ES-I3 (cell line): ENCODE measurements around the gene CSRP2.

ENCODE experiments used
- H3K36me3 ChIP-seq: 2 replicates; pipeline ENCODE4 v1.6.1; 2013; ENCODE audit warnings: mild to moderate bottlenecking, low read length, control low read depth, moderate library complexity; ENCODE audit not compliant: insufficient read depth
- H3K4me1 ChIP-seq: 2 replicates; pipeline ENCODE4 v1.6.1; 2013; ENCODE audit warnings: mild to moderate bottlenecking, control low read depth, low read length; ENCODE audit not compliant: insufficient read depth
- H3K9ac ChIP-seq: 2 replicates; pipeline ENCODE4 v1.6.1; 2013; ENCODE audit warnings: low read depth, mild to moderate bottlenecking, low read length, moderate library complexity
- H3K9me3 ChIP-seq: 2 replicates; pipeline ENCODE4 v1.6.1; 2013; ENCODE audit warnings: mild to moderate bottlenecking, low read length, moderate library complexity; ENCODE audit not compliant: control insufficient read depth, insufficient read depth

CSRP2 gene

DNA sequence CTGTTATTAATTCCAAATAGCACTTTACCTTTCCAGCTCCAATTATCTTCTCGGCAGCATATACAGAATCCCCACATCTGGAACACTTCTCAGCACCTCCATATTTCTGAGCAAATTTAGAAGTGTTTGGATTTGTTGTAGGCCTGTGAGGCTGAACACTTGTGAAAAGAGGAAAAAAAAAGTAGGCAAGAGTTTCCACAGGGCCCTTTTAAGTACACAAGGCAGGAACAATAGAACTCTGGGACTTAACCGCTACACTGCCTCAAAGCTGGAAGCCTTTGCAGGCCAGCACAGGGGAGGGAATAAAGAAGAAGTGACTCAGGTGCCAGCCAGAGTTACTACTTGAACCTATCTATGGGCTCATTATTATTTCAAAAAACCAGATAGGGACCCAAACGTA is 18.6 kb downstream of the CSRP2 start:
- Histone ChIP-seq H3K36me3 (peaks cover 10% of the 10 kb centered on the region; the same call in 1 of the 2 replicates), H3K9me3 (no peaks in the 10 kb centered on the region; the same call in 1 of the 2 replicates), H3K4me1 (peaks cover 18% of the 10 kb centered on the region), H3K9ac (no peak overlapping the region)

DNA sequence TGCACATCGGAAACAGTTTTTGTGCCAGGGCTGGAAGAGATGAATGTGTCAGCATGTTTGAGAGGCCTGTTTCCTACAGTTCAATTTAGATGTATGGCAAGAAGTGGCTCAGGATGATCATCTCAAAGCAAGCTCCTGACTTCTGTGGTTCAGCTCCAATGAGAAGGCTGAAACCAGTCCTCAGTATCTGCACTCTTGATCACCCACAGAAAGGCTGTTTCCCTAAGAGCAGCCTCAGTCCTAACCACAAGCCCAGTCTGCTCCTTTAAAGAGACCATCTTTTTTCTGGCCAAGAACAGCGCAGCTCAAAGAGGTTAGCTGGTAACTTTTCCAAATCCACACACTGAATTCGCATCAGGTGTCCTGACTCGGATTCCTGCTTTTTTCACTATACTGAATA is 19.2 kb downstream of the CSRP2 start:
- Histone ChIP-seq H3K9ac (no peak overlapping the region), H3K4me1 (peaks cover 15% of the 10 kb centered on the region), H3K9me3 (no peaks in the 10 kb centered on the region; the same call in 1 of the 2 replicates), H3K36me3 (peaks cover 11% of the 10 kb centered on the region; the same call in 1 of the 2 replicates)

DNA sequence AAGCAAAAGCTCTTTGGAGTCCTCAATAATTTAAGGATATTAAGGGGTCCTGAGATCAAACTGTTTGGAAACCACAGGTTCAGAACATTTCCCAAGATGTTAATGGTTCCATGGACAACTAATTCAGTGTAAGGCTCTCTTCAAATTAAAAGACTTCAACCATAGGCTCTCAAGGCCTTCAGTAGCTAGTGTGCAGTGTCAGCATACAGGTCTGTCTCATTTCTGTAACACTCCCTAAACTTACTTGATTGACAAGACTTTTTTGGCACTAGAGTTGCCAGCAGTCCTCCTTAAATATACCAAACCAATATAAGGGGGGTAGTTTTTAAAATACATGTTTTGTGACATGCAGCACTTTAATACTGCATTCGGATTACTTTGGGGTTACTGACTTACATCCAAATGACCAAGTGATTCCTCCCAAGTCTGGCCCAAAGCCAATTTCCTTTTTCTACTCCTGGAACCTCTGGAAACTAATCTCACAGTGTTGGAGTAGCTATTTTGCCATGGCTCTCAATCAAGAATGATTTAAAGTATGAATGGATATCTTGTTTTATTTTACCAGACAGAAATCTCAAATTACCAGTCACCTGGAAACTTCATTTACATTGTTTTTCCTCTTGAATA is 22.7 kb downstream of the CSRP2 start:
- Histone ChIP-seq H3K36me3 (peaks cover 11% of the 10 kb centered on the region; the same call in 1 of the 2 replicates), H3K9ac (no peak overlapping the region), H3K4me1 (no peaks in the 10 kb centered on the region), H3K9me3 (no peaks in the 10 kb centered on the region; the same call in 1 of the 2 replicates)

DNA sequence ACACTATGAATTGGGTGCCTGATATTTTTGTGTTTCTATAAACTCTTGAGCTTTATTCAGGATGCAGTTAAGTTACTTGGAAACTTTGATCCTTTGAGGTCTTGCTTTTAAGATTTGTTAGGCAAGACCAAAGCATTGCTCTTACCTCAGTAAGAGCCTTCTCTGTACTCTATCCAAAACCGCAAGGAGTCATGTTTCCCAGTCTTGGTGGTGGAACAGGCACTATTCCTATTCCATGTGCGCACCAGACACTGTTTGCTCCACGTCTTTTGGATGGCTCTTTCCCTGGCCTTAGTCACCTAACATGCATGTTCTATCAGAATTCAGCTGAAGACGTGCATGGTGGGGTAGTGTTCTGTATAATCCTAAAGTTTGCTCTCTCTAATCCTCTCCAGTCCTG is 23.5 kb downstream of the CSRP2 start:
- Histone ChIP-seq H3K9ac (no peak overlapping the region), H3K9me3 (no peaks in the 10 kb centered on the region; the same call in 1 of the 2 replicates), H3K4me1 (no peaks in the 10 kb centered on the region), H3K36me3 (peaks cover 12% of the 10 kb centered on the region; the same call in 1 of the 2 replicates)

DNA sequence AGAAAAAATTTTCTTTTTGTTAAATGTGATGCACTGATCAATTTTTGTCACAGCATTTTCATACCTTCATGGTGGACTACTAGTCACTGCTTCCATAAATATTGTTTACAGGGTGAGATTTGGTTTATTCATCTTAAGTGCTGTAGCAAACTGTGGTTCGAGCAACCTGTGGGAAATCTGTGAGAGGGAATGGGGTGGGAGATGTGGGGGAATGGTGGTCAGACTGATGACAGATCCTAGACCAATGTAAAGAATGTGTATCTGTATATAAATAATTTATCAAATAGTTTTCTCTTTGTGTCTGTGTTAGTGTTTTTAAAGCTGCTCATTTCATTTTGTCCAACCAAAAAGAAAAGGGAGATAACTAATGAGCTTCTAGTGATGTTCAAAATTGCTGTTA is 26.7 kb downstream of the CSRP2 start:
- peaks cover 7% of the 10 kb centered on the region; the same call in 1 of the 2 replicates for H3K36me3 ChIP-seq
- H3K9me3 ChIP-seq: no peaks in the 10 kb centered on the region; the same call in 1 of the 2 replicates
- no peaks in the 10 kb centered on the region for H3K4me1 ChIP-seq
- no peak overlapping the region for H3K9ac ChIP-seq

DNA sequence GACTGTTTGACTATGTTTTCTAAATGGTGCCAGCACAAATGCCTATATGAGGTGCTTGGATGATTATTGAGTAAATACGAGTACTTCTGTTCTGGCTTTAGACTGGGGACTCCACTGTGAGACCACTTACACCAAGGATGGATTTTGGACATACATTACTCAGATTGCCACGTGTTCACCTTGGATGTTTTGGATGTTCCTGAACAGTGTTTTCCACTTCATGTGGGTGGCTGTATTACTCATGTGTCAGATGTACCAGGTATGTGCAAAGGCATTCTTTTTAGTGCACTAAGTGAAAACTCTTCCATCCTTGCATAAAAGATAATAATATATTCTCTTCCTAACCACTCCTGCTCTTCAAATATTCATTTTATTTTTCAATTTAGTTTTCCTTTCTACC is 30.7 kb downstream of the CSRP2 start:
- H3K4me1 ChIP-seq: no peaks in the 10 kb centered on the region
- no peak overlapping the region for H3K9ac ChIP-seq
- H3K36me3 ChIP-seq: peaks cover 4% of the 10 kb centered on the region; the same call in 1 of the 2 replicates
- H3K9me3 ChIP-seq: no peaks in the 10 kb centered on the region

DNA sequence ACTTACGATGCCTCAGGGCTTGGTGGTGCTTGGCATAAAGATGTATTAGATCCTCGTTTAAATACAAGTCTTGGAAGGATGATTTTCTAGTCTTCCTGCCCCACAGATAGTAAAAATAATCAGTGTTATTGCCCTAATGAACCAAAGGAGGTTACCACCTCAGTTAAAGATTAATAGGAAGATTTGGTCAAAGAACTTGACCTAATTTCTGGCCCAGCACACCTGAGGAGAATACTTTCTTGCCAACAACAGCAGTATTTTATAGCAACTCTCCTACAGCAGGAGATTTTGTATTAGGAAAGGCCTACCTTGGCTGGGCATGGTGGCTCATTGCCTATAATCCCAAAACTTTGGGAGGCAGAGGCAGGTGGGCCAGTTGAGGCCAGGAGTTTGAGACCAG is 31.6 kb downstream of the CSRP2 start:
- Histone ChIP-seq H3K4me1 (no peaks in the 10 kb centered on the region), H3K9ac (no peak overlapping the region), H3K36me3 (peaks cover 4% of the 10 kb centered on the region; the same call in 1 of the 2 replicates), H3K9me3 (no peaks in the 10 kb centered on the region)

DNA sequence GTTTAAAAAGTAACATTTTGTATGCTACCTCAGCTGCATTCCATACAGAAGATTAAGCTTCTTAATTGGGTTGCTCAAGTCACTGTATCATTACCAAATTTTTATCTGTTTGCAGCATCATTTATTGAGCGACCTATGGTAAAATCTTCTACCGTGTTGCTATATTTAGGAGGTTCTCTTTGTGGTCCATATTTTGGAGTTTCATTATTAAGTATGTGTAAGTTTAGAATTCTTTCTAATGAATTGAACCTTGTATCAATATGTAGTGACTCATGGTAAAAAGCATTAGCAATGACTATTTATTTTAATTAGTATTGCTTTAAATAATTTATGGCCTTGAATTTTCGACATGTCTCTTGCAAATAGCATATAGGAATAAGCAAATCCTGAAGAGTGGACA is 42.2 kb downstream of the CSRP2 start:
- Histone ChIP-seq H3K36me3 (0 out of 2 replicates have a peak, but pooled peaks cover 4% of the 10 kb centered on the region), H3K4me1 (no peaks in the 10 kb centered on the region), H3K9ac (no peak overlapping the region), H3K9me3 (no peaks in the 10 kb centered on the region)

DNA sequence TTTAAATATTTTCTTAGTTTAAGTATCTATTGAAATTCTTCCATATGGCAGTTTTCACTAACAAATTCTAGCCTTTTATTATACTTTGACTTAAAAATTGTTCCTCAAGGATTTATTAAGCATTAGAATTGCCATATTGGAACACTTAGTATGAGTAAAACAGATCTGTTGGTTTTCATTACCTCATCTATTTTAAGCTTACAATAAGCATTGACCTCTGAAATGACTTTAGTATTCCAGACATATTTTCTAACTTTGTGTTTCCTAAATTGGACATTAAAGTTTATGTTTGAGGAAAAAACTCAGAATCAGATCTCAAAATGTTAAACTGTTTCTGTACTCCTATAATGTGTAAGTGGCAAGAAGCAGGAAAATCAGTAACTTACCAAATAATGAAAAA is 48.4 kb downstream of the CSRP2 start:
- Histone ChIP-seq H3K4me1 (no peaks in the 10 kb centered on the region), H3K9me3 (no peaks in the 10 kb centered on the region), H3K36me3 (peaks cover 4% of the 10 kb centered on the region; the same call in 1 of the 2 replicates), H3K9ac (no peak overlapping the region)

DNA sequence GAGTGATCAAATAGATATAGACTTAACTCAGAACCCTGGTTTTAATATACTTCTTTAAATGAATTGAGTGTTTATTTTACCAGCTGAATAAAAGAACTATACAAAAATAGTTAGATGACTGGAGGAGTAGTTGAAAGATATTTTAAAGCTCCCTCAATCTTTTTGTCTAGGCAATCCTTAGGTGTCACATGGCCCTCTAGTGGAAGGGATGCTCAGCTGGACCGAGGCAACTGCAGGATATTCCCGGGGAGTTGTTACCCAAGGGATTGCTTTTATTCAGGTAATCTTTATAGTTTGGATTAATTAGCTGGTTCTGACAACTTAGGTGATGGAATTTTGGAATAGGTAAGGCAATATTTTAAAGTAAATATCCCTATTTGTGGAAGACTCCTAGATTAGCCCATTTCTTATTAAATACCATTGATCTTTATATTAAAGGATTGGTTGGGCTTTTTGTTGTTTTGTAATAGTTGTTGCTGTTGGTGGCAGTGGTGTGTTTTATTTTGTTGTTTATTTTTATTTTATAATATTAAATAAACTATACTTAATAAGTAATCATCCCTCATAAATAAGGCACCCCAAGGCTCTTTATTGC is 57.8 kb downstream of the CSRP2 start:
- Histone ChIP-seq H3K9ac (no peak overlapping the region), H3K4me1 (no peaks in the 10 kb centered on the region), H3K36me3 (no peaks in the 10 kb centered on the region; the same call in 1 of the 2 replicates)

DNA sequence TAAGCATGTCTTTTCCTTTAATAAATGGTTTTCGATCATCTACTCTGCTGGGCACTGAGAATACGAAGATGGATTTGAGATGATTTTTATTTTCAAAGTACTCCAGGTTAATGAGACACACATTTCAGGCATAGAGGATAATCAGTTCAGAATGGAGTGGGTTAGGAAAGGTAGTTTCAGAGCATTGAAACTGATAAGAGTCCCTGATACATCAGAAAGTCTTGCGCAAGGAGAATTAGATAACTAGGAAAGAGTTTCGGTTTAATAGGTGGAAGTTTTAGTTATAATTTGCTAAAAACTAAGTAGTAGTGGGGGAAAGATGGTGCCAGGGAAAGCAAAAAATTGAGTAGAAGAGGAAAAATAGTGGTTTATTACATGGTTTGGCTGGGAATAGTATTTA is 64.8 kb downstream of the CSRP2 start:
- H3K4me1 ChIP-seq: no peaks in the 10 kb centered on the region
- H3K36me3 ChIP-seq: 0 out of 2 replicates have a peak, but pooled peaks cover 3% of the 10 kb centered on the region
- no peaks in the 10 kb centered on the region for H3K9me3 ChIP-seq
- no peak overlapping the region for H3K9ac ChIP-seq

More for the DNA sequence above, 57.8 kb downstream of the CSRP2 start:
- H3K9me3 ChIP-seq: no peaks in the 10 kb centered on the region

DNA sequence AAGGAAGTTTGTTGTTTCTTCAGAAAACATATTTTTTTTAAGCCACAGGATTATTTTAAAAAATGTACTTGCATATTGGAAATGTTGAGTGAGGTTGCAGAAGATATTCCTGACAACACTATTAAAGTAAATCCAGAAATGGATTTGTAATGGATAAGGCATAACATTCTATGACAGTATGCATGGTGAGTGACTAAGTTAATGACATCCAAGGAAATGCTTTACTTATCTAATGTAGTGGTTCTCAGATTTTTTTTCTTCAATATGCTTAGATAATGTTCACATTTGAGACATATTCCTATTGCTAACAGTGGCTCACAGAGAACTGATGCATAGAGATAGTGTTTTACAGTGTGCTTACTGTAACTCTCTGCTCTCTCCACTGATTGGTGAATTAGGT is 65.6 kb downstream of the CSRP2 start:
- no peaks in the 10 kb centered on the region for H3K4me1 ChIP-seq
- no peak overlapping the region for H3K9ac ChIP-seq
- peaks cover 4% of the 10 kb centered on the region; the same call in 1 of the 2 replicates for H3K36me3 ChIP-seq
- H3K9me3 ChIP-seq: no peaks in the 10 kb centered on the region

DNA sequence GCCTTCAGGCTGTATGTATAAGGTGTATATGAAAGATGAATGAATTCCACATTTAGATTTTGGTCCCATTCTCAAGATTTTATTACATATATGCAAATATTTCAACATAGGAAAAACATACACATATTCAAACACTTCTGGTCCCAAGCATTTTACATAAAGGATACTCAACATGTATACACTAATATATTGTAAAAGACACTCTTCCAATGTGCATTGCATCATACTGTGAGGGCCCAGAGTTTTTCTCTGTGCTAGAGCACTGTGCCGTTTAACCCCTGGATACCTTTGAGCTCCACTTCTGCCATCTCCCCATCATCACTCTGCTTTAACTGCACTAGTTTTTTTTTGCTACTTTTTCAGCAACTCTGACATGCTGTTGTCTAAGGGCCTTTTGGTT is 66.8 kb downstream of the CSRP2 start:
- Histone ChIP-seq H3K9me3 (no peaks in the 10 kb centered on the region), H3K36me3 (peaks cover 6% of the 10 kb centered on the region), H3K9ac (no peak overlapping the region), H3K4me1 (no peaks in the 10 kb centered on the region)

DNA sequence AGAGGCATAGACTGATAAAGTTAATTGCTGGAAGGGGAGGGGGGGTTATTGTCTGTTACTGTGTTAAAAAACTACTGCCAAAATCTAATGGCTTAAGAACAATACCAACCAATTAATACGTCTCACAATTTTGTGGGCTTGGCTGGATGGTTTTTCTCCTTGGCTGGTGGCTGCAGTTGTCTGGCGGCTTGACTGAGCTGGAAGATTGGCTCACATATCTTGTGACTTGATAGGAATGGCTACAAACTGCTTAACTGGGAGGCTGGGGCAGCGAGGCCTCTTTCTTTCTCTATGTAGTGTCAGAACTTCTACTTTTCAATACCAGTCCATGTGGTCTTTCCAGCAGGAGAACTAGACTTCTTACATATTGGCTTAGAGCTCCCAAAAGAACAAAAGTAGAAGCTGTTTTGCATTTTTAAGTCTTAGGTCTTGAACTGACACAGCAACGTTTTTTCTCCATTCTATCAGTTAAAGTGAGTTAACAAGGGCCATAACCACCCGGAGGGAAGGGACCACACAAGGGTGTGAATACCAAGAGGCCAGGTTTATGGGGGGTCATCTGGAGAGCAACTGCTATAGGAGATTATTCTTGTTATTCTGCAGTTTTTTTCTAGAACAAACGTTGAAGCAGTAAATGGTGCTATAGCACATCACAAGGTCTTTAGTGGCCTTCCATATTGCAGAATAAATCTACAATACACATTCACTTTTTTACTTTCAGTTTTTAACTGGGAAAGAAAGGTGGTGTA is 68.0 kb downstream of the CSRP2 start:
- Histone ChIP-seq H3K36me3 (peaks cover 9% of the 10 kb centered on the region), H3K9ac (no peak overlapping the region), H3K4me1 (no peaks in the 10 kb centered on the region), H3K9me3 (no peaks in the 10 kb centered on the region)
